Kidney (tissue), 14 donors: Measurements from ENCODE around the gene LIN52. TPM values are rescaled to one million over a fixed set of nuclear protein-coding genes. Genes with fewer than 3 reads are reported as not detected.

Experiments
- DNase-seq, 5 donors: peaks; one replicate each; pipeline ENCODE4 v3.0.0-alpha.2; 2013 to 2020
- FAIRE-seq: peaks from 2 replicates; lab custom pipeline; 2012; peaks lifted over from hg19 to GRCh38; lab: Jason Lieb, UNC
- H3K27ac ChIP-seq, 2 donors: one replicate each; pipeline ENCODE4 v1.7.0; 2013; ENCODE audit warnings: low read depth in 2 of 2, low read length in 2 of 2, inconsistent platforms in 1 of 2
- H3K27me3 ChIP-seq: one replicate; pipeline ENCODE4 v1.7.1; 2013; ENCODE audit warnings: low read length, inconsistent platforms; ENCODE audit not compliant: control insufficient read depth, insufficient read depth
- H3K36me3 ChIP-seq, 3 donors: one replicate each; pipeline versions ENCODE4 v1.7.0 to v1.7.1; 2013; ENCODE audit warnings: low read length in 3 of 3, control low read depth in 1 of 3, inconsistent platforms in 1 of 3; ENCODE audit not compliant: insufficient read depth in 3 of 3, control insufficient read depth in 2 of 3
- H3K4me1 ChIP-seq, 3 donors: one replicate each; pipeline versions ENCODE4 v1.7.0 to v1.7.1; 2013; ENCODE audit warnings: low read length in 3 of 3, inconsistent platforms in 1 of 3, low read depth in 1 of 3; ENCODE audit not compliant: control insufficient read depth in 2 of 3, insufficient read depth in 2 of 3
- H3K4me3 ChIP-seq, 3 donors: one replicate each; pipeline versions ENCODE4 v1.7.0 to v1.8.1; 2013; ENCODE audit warnings: low read length in 3 of 3, control low read depth in 1 of 3, inconsistent platforms in 1 of 3
- H3K9ac ChIP-seq, 3 donors: one replicate each; pipeline versions ENCODE4 v1.7.0 to v1.7.1; 2013; ENCODE audit warnings: low read length in 3 of 3, control low read depth in 1 of 3, inconsistent platforms in 1 of 3
- H3K9me3 ChIP-seq, 3 donors: one replicate each; pipeline versions ENCODE4 v1.7.0 to v1.7.1; 2013; ENCODE audit warnings: low read length in 3 of 3, control low read depth in 1 of 3, inconsistent platforms in 1 of 3; ENCODE audit not compliant: control insufficient read depth in 2 of 3, insufficient read depth in 1 of 3
- CTCF ChIP-seq: IDR thresholded peaks from 3 replicates; pipeline ENCODE4 v1.5.1; 2012; ENCODE audit warnings: mild to moderate bottlenecking, moderate library complexity, borderline replicate concordance; ENCODE audit not compliant: insufficient read depth; ENCODE audit errors: extremely low read depth
- intact Hi-C: fragments of 100-400 bp; cut with DNase I; formaldehyde crosslinking; loops from one replicate; pipeline ENCODE4 v1.11.1; 2022
- polyA plus RNA-seq: library from polyadenylated mRNA; stranded (reverse); fragments of 350-450 nt; fragmentation: Illumina TruSeq; extraction: RNeasy Lipid Tissue Mini Kit (QIAGEN cat#74804); gene quantifications from one replicate; pipeline ENCODE4 v1.2.3, GENCODE V29; 2014; ENCODE audit warnings: low read depth, low replicate concordance; ENCODE audit not compliant: insufficient read depth
- total RNA-seq: library from RNA; stranded (reverse); fragmentation: NEBNext Ultra II Directional; extraction: Animal tissue kit (Norgen Biotek cat#: 25700); gene quantifications from one replicate; pipeline ENCODE4 v1.2.1, GENCODE V29; 2021
- donor health status: control.
- donor health status: control.
- donor health status: control.
- donor health status: control.
- donor health status: control.
- donor health status: DM: yes; HTN: yes; CAD: no.
- donor health status: Normal renal cell carcinoma (clear cell type).

The LIN52 gene
- total and polyA plus RNA-seq, 2 donors from 2014 or later = 8.5 to 13.3 TPM

- Histone ChIP-seq H3K9ac (no peak overlapping the region), H3K27ac (no peak overlapping the region), H3K9me3 (no peaks in the 10 kb centered on the region), H3K27me3 (no peaks in the 10 kb centered on the region), H3K4me1 (no peaks in the 10 kb centered on the region), H3K36me3 (no peaks in the 10 kb centered on the region), H3K4me3 (no peak overlapping the region)
- no peak for DNase-seq
- no peak for TF ChIP-seq CTCF
- intact Hi-C loops = no loop called here
- FAIRE-seq = no peak
Observed at GRCh38 chr14:74042296-74042695, 42.5 kb upstream of the LIN52 start.

- no peaks in the 10 kb centered on the region for H3K4me1 ChIP-seq
- no peak overlapping the region for H3K27ac ChIP-seq
- FAIRE-seq = no peak
- intact Hi-C loops = no loop called here
- no peaks in the 10 kb centered on the region for H3K9me3 ChIP-seq
- H3K27me3 ChIP-seq = no peaks in the 10 kb centered on the region
- H3K4me3 ChIP-seq = no peak overlapping the region
- TF ChIP-seq CTCF = no peak
- H3K9ac ChIP-seq = no peak overlapping the region
- H3K36me3 ChIP-seq = no peaks in the 10 kb centered on the region
- DNase-seq = no peak
Observed at GRCh38 chr14:74045522-74045921, 39.2 kb upstream of the LIN52 start.

GRCh38 chr14:74048281-74048680 lies 36.5 kb upstream of the LIN52 start:
- no peak for DNase-seq
- no peaks in the 10 kb centered on the region for H3K36me3 ChIP-seq
- no peak for TF ChIP-seq CTCF
- no peak for FAIRE-seq
- intact Hi-C loops = no loop called here
- H3K9ac ChIP-seq = no peak overlapping the region
- H3K4me1 ChIP-seq = no peaks in the 10 kb centered on the region
- no peaks in the 10 kb centered on the region for H3K9me3 ChIP-seq
- H3K27me3 ChIP-seq = no peaks in the 10 kb centered on the region
- H3K27ac ChIP-seq = no peak overlapping the region
- H3K4me3 ChIP-seq = no peak overlapping the region

GRCh38 chr14:74049876-74050495 lies 34.8 kb upstream of the LIN52 start:
- FAIRE-seq = no peak
- Histone ChIP-seq H3K4me1 (no peaks in the 10 kb centered on the region), H3K36me3 (no peaks in the 10 kb centered on the region), H3K9ac (no peak overlapping the region), H3K9me3 (no peaks in the 10 kb centered on the region), H3K27me3 (no peaks in the 10 kb centered on the region), H3K27ac (no peak overlapping the region), H3K4me3 (no peak overlapping the region)
- DNase-seq = no peak
- intact Hi-C loops = no loop called here
- TF ChIP-seq CTCF = no peak
